Mesothelial cell of epicardium (in vitro differentiated cells): ENCODE measurements around the gene ERC2. TPM values are rescaled to one million over a fixed set of nuclear protein-coding genes. Genes with fewer than 3 reads are reported as not detected.
A peak's percentile ranks its signal among the peaks of the same experiment; 100 is the strongest.

Experiments
- DNase-seq, 2 experiments: peaks; one replicate each; pipeline ENCODE4 v3.0.0; 2021; ENCODE audit warnings: low spot score in 2 of 2; ENCODE audit not compliant: unreplicated experiment in 2 of 2
- H3K27ac Mint-ChIP-seq: 2 replicates; pipeline ENCODE4 v1.8.0; 2021; ENCODE audit warnings: mixed read lengths
- H3K27me3 Mint-ChIP-seq: 2 replicates; pipeline ENCODE4 v1.8.0; 2021; ENCODE audit warnings: low read depth, mixed read lengths
- H3K36me3 Mint-ChIP-seq: 2 replicates; pipeline ENCODE4 v1.8.0; 2021; ENCODE audit warnings: mixed read lengths
- H3K4me1 Mint-ChIP-seq: 2 replicates; pipeline ENCODE4 v1.8.0; 2021; ENCODE audit warnings: mixed read lengths
- H3K4me3 Mint-ChIP-seq: 2 replicates; pipeline ENCODE4 v1.8.0; 2021; ENCODE audit warnings: mild to moderate bottlenecking, moderate library complexity, mixed read lengths
- H3K9me3 Mint-ChIP-seq: 2 replicates; pipeline ENCODE4 v1.8.0; 2021; ENCODE audit warnings: mixed read lengths
- total RNA-seq: library from RNA; stranded (reverse); gene quantifications from 3 replicates; pipeline ENCODE4 v1.2.1, GENCODE V29; 2021
- TF ChIP-seq, protein P1 (sequence below): fragments of 200-600 bp; sonication (generic); IDR thresholded peaks from one replicate; pipeline ENCODE4 v1.5.0; 2021; ENCODE audit warnings: antibody characterized with exemption; ENCODE audit not compliant: unreplicated experiment

The ERC2 gene
- total RNA-seq, 1 donor from 2014 or later, result 15.6 TPM

GRCh38 chr3:56233742-56234141 lies 234.5 kb downstream of the ERC2 start:
- no peaks in the 10 kb centered on the region for H3K9me3 Mint-ChIP-seq
- no peaks in the 10 kb centered on the region for H3K27me3 Mint-ChIP-seq
- no peak overlapping the region for H3K4me3 Mint-ChIP-seq
- DNase-seq, result no peak
- peaks cover 5% of the 10 kb centered on the region for H3K4me1 Mint-ChIP-seq
- H3K27ac Mint-ChIP-seq, result no peak overlapping the region
- H3K36me3 Mint-ChIP-seq, result no peaks in the 10 kb centered on the region
- TF ChIP-seq, protein P1, sequence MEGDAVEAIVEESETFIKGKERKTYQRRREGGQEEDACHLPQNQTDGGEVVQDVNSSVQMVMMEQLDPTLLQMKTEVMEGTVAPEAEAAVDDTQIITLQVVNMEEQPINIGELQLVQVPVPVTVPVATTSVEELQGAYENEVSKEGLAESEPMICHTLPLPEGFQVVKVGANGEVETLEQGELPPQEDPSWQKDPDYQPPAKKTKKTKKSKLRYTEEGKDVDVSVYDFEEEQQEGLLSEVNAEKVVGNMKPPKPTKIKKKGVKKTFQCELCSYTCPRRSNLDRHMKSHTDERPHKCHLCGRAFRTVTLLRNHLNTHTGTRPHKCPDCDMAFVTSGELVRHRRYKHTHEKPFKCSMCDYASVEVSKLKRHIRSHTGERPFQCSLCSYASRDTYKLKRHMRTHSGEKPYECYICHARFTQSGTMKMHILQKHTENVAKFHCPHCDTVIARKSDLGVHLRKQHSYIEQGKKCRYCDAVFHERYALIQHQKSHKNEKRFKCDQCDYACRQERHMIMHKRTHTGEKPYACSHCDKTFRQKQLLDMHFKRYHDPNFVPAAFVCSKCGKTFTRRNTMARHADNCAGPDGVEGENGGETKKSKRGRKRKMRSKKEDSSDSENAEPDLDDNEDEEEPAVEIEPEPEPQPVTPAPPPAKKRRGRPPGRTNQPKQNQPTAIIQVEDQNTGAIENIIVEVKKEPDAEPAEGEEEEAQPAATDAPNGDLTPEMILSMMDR, result no peak

GRCh38 chr3:56229311-56229710 lies 239.0 kb downstream of the ERC2 start:
- H3K4me3 Mint-ChIP-seq, result no peak overlapping the region
- H3K36me3 Mint-ChIP-seq, result no peaks in the 10 kb centered on the region
- no peaks in the 10 kb centered on the region for H3K27me3 Mint-ChIP-seq
- no peak for DNase-seq
- H3K9me3 Mint-ChIP-seq, result no peaks in the 10 kb centered on the region
- no peak overlapping the region for H3K27ac Mint-ChIP-seq
- H3K4me1 Mint-ChIP-seq, result no peaks in the 10 kb centered on the region
- TF ChIP-seq, protein P1, result no peak

- no peak overlapping the region for H3K27ac Mint-ChIP-seq
- no peak overlapping the region for H3K4me3 Mint-ChIP-seq
- H3K27me3 Mint-ChIP-seq, result no peaks in the 10 kb centered on the region
- H3K36me3 Mint-ChIP-seq, result no peaks in the 10 kb centered on the region
- no peaks in the 10 kb centered on the region for H3K9me3 Mint-ChIP-seq
- no peaks in the 10 kb centered on the region for H3K4me1 Mint-ChIP-seq
- DNase-seq, result no peak
- TF ChIP-seq, protein P1, result no peak
Measured at GRCh38 chr3:56222866-56223265, 245.4 kb downstream of the ERC2 start.

DNA sequence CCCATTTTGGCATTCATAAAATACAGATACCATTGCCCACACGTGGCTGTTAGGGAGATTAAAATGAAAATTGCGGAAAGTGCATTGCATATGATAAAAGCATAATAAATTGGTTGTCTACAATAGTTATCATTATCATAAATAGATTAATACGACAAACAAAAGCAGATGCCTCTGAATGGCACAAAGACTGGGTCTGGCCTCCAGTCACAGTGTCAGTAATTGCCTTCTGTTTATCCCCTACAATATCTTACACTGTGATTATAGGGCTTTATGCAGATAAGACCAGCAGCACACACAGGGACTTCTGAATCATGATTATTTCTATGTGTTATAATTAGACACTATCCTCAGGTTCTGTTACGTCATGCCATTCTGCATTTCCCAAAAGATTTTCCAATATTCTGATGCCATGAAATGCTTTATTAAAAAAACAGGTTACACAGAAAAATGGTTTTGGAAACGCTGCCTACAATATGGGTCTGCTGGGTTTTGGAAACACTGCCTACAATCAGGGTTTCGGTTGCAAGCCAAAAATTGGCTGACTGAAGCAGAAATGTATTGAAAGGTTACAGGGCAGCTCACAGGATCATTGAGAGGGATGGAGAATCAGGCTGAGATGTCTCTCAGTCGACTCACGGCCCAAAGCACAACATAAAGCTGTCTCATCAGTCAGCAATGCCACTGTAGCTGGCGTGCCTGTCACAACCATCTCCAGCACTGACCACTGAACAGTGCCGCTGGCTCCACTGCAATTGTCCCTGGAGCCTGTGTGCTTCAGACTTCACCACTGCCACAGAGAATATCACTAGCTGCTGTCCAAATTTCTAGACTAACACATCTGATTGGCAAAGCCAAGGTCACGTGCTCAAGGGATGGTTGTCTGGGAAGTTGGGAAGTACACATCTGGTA lies 248.1 kb downstream of the ERC2 start:
- no peak for DNase-seq
- no peaks in the 10 kb centered on the region for H3K9me3 Mint-ChIP-seq
- H3K27ac Mint-ChIP-seq, result no peak overlapping the region
- TF ChIP-seq, protein P1, result no peak
- H3K4me3 Mint-ChIP-seq, result no peak overlapping the region
- no peaks in the 10 kb centered on the region for H3K36me3 Mint-ChIP-seq
- H3K27me3 Mint-ChIP-seq, result no peaks in the 10 kb centered on the region
- no peaks in the 10 kb centered on the region for H3K4me1 Mint-ChIP-seq

DNA sequence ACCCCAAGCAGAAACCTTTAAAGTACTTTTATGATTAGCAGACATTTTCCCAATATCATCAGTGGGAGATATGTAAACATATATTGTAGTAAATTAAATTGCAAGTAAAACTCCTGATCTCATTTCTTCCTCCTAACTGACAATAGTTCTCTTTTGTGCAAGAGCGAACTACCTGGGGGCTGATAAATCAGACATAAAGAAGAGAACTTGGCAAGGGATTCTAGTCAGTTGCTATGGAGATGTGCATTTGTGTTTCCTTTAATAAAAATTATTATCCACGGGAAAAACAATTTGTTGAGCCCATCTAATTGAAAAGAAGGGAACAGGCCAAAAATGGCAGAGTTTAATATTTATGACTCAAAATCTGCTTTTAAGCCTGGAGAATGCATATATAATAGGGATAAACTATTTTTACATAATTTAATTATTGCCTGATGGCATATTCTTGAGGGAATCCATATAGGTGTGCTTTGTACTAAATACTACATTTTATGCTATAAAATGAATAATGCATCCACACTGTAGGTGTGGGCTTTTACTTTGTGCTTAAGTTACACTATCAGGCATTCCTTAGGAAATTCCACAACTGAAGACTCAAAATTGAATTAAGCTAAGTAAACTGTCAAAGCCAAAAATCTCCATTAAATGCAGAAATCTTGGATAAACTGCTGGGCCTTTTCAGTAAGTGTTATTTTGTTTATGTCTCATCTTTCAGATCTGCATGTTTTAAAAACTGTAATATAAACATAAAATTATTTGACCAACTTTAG lies 258.1 kb downstream of the ERC2 start:
- Mint-ChIP-seq H3K4me1 (peaks cover 21% of the 10 kb centered on the region), H3K36me3 (peaks cover 7% of the 10 kb centered on the region), H3K9me3 (peaks cover 15% of the 10 kb centered on the region), H3K27ac (peak overlapping the region; percentile 74), H3K4me3 (no peak overlapping the region), H3K27me3 (no peaks in the 10 kb centered on the region)
- DNase-seq, result no peak
- TF ChIP-seq, protein P1, result no peak
